NB4 (cell line): ENCODE results near the gene MAST4.

ENCODE experiments used
- DNase-seq: peaks from one replicate; pipeline ENCODE4 v3.0.0; 2010; ENCODE audit warnings: low read depth
- H3K4me3 ChIP-seq: one replicate; pipeline ENCODE4 v1.5.1; 2011; ENCODE audit warnings: mild to moderate bottlenecking, low read depth, low read length, moderate library complexity
- CTCF ChIP-seq: IDR thresholded peaks from one replicate; pipeline ENCODE4 v1.5.1; 2012; ENCODE audit warnings: low read depth, low read length
- MAX ChIP-seq: IDR thresholded peaks from 2 replicates; pipeline ENCODE4 v1.6.1; 2011; ENCODE audit warnings: low read depth, low read length
- MYC ChIP-seq: IDR thresholded peaks from 2 replicates; pipeline ENCODE4 v1.6.1; 2011; ENCODE audit warnings: low read depth, low read length
- POLR2A ChIP-seq: IDR thresholded peaks from 2 replicates; pipeline ENCODE4 v1.6.1; 2011; ENCODE audit warnings: mild to moderate bottlenecking; ENCODE audit not compliant: insufficient read length; ENCODE audit errors: extremely low read depth

Gene MAST4

GRCh38 chr5:66871651-66872050 is 275.5 kb downstream of the MAST4 start:
- H3K4me3 ChIP-seq = no peak overlapping the region
- TF ChIP-seq CTCF = no peak
- no peak for TF ChIP-seq MYC
- TF ChIP-seq POLR2A = no peak
- no peak for TF ChIP-seq MAX
- DNase-seq = no peak

DNA sequence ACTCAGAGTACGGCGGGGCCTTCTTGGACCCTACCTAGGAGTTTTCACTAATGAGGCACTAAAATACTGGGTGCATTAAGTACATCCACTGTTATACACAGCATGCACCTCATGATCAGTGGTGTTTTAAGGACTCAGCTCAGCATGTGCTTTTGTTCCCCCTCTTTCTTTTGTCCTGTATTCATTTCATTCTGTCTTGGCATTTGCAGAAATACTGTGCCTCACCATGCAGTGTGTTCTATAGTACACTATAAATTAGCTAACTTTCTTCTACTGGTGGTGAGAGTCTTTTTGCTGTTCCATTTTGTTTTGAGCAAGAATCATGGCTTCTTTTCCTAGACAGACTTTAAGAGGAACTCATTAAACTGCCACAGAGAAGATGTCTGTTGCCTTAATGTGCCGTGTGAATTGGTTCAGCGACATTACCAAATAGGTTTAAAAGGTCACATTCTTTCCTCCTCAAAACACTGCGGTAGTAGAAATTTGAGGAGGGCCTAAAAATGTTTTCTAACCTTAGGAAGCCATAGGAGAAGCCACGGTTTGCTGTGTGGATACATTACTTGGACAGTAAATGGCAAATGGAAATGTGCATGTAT is 276.6 kb downstream of the MAST4 start:
- no peak overlapping the region for H3K4me3 ChIP-seq
- TF ChIP-seq MAX (no peak), POLR2A (no peak), CTCF (no peak), MYC (no peak)
- DNase-seq = no peak

DNA sequence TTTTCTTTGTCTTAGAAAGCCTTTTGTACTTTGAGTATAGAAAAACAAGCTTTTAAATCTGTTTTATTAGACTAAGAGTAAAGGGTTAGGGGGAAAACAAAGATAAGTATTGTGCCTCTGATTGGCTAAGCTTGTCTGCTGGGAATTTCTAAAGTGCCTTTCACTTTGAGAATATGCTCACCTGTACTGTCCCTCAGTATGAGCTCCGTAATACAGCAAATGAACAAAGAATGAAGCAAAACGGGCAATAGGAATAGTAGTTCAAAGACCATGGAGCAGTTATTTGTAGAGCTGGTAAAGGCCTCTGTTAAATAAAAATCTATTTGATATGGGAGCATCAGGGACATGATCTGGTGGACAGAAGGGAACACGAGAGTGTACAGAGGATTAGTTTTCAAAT is 277.8 kb downstream of the MAST4 start:
- no peak for TF ChIP-seq MYC
- TF ChIP-seq POLR2A = no peak
- H3K4me3 ChIP-seq = no peak overlapping the region
- no peak for DNase-seq

- no peak for TF ChIP-seq CTCF
- no peak for TF ChIP-seq MAX
- no peak for TF ChIP-seq MYC
- TF ChIP-seq POLR2A = no peak
- peak; percentile 19 for DNase-seq
- H3K4me3 ChIP-seq = no peak overlapping the region
Observed at GRCh38 chr5:66875315-66875714, 279.1 kb downstream of the MAST4 start.

DNA sequence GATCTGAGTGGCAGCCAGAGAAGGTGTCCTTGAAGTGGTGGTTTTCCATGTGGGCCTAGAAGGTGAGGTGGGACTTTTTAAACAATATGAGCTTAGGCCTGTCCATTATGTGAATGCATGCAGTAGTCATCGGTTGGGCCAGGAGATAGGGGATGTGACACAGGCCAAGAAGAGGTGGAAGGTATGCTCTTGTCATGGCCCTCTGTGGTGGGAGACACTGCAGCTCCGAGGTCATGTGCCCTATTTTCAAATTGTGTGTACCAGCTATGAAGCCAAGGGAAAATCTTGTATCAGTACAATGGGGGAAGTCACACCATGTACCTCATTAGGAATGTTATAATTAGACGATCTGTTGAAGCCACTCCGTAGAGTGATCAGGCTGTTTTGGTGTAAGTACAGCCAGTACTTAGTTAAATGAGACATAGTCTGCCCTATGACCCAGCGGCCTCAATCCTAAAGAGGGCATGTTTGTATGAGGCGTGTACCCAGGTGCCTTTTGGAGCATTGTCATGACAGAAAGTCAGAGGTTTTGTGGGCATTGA is 280.1 kb downstream of the MAST4 start:
- TF ChIP-seq MAX (no peak), MYC (no peak), POLR2A (no peak), CTCF (no peak)
- no peak overlapping the region for H3K4me3 ChIP-seq
- no peak for DNase-seq

- no peak for DNase-seq
- H3K4me3 ChIP-seq = no peak overlapping the region
- TF ChIP-seq CTCF = no peak
- TF ChIP-seq MYC = no peak
- no peak for TF ChIP-seq MAX
- TF ChIP-seq POLR2A = no peak
Observed at GRCh38 chr5:66877843-66878242, 281.6 kb downstream of the MAST4 start.
